Astrocyte of the spinal cord (primary cell): ENCODE results near the gene PDGFRA.

Experiments used
- DNase-seq: peaks from one replicate; pipeline ENCODE4 v3.0.0; 2011; ENCODE audit warnings: low read depth, low spot score
- H3K4me3 ChIP-seq: 2 replicates; pipeline ENCODE4 v1.5.1; 2011; ENCODE audit warnings: low read depth, mild to moderate bottlenecking, low read length, moderate library complexity
- CTCF ChIP-seq: IDR thresholded peaks from 2 replicates; pipeline ENCODE4 v1.5.1; 2012; ENCODE audit warnings: low read depth, mild to moderate bottlenecking, low read length, inconsistent platforms
- in situ Hi-C: cut with HindIII; loops from 2 replicates; pipeline ENCODE4 v1.10.0; 2017; ENCODE audit warnings: low sequenced_read_pairs

PDGFRA gene

GRCh38 chr4:54254915-54255246, 25.8 kb downstream of the PDGFRA start:
- no peak for TF ChIP-seq CTCF
- no peak for DNase-seq
- no peak overlapping the region for H3K4me3 ChIP-seq
- in situ Hi-C loops = no loop called here

GRCh38 chr4:54255881-54256280, 26.8 kb downstream of the PDGFRA start:
- DNase-seq = no peak
- no peak for TF ChIP-seq CTCF
- H3K4me3 ChIP-seq = no peak overlapping the region
- in situ Hi-C loops = no loop called here

GRCh38 chr4:54256491-54257486, 27.7 kb downstream of the PDGFRA start:
- in situ Hi-C loops = no loop called here
- TF ChIP-seq CTCF = no peak

GRCh38 chr4:54265366-54265765, 36.3 kb downstream of the PDGFRA start:
- TF ChIP-seq CTCF = no peak
- no peak for DNase-seq
- H3K4me3 ChIP-seq = no peak overlapping the region
- in situ Hi-C loops = no loop called here

More at GRCh38 chr4:54256491-54257486, 27.7 kb downstream of the PDGFRA start:
- DNase-seq = no peak
- no peak overlapping the region for H3K4me3 ChIP-seq

- no peak for TF ChIP-seq CTCF
- H3K4me3 ChIP-seq = no peak overlapping the region
- peak; percentile 19 for DNase-seq
- in situ Hi-C loops = no loop called here
Measured at GRCh38 chr4:54268151-54268550, 39.1 kb downstream of the PDGFRA start.

GRCh38 chr4:54271464-54271863, 42.4 kb downstream of the PDGFRA start:
- in situ Hi-C loops = no loop called here
- no peak for DNase-seq
- TF ChIP-seq CTCF = no peak
- H3K4me3 ChIP-seq = no peak overlapping the region
